Prostate gland (tissue), 2 donors: ENCODE data around the gene ATP6V0A4. TPM values are rescaled to one million over a fixed set of nuclear protein-coding genes. Genes with fewer than 3 reads are reported as not detected.
"Not testable (repeated sequence)": the region's sequence is repeated elsewhere in the genome, so short reads cannot be mapped to it uniquely, and the experiment has no call there.

ENCODE experiments used
- DNase-seq: peaks from one replicate; pipeline ENCODE4 v3.0.0-alpha.2; 2019; ENCODE audit warnings: low spot score
- H3K27ac ChIP-seq, 2 donors: fragments of 200-600 bp; sonication (generic); 2 replicates each; pipeline ENCODE4 v1.5.1; 2017 to 2019
- H3K27me3 ChIP-seq: fragments of 200-600 bp; sonication (generic); replicated peaks from 2 replicates; pipeline ENCODE4 v1.5.1; 2019; ENCODE audit not compliant: insufficient read depth
- H3K36me3 ChIP-seq, 2 donors: fragments of 200-600 bp; sonication (generic); 1 replicate in 1 of 2; 2 replicates in 1 of 2; pipeline versions ENCODE4 v1.5.1 to v1.8.1; 2017 to 2019
- H3K4me1 ChIP-seq: fragments of 200-600 bp; sonication (generic); replicated peaks from 2 replicates; pipeline ENCODE4 v1.5.1; 2019
- H3K4me3 ChIP-seq, 2 donors: fragments of 200-600 bp; sonication (generic); 2 replicates each; pipeline ENCODE4 v1.5.1; 2017 to 2019
- H3K9me3 ChIP-seq: fragments of 200-600 bp; sonication (generic); 2 replicates; pipeline ENCODE4 v1.5.1; 2017
- CTCF ChIP-seq, 4 experiments: fragments of 200-600 bp in 2 of 4; fragments of 450-650 bp in 2 of 4; sonication (generic) in 2 of 4; IDR thresholded peaks; 1 replicate in 3 of 4; 2 replicates in 1 of 4; pipeline ENCODE4 v1.5.1; 2016 to 2019; ENCODE audit warnings: antibody characterized with exemption in 4 of 4, mild to moderate bottlenecking in 2 of 4, moderate library complexity in 2 of 4
- POLR2A ChIP-seq: fragments of 450-650 bp; IDR thresholded peaks from one replicate; pipeline ENCODE4 v1.6.1; 2016; ENCODE audit warnings: antibody characterized with exemption, mild to moderate bottlenecking
- POLR2AphosphoS5 ChIP-seq: sonication (generic); formaldehyde crosslinking; IDR thresholded peaks from one replicate; pipeline ENCODE4 v1.6.1; 2017; ENCODE audit warnings: antibody characterized with exemption
- WGBS: methylation state at CpG from one replicate; pipeline ENCODE4 v1.1.5; 2018; 5-methylcytosine and 5-hydroxymethylcytosine counted together
- intact Hi-C: fragments of 100-400 bp; cut with DNase I; formaldehyde crosslinking; loops from one replicate; pipeline ENCODE4 v1.14.2; 2022
- total RNA-seq, 2 donors: library from RNA; depleted of rRNA; stranded (reverse); fragments of >200 nt; gene quantifications; one replicate each; pipeline ENCODE4 v1.1.0, GENCODE V29; 2016

The ATP6V0A4 gene
- total RNA-seq, 2 donors from 2014 or later, result 0.62 to 1.2 TPM

- no peak for TF ChIP-seq CTCF (IDR thresholded peaks at IDR 0.05)
- no peak for TF ChIP-seq POLR2A
- no peak for TF ChIP-seq POLR2AphosphoS5
- WGBS, result 91% methylated on average over 7 of the region's 7 CpGs
Observed at GRCh38 chr7:138821912-138822311, 23.9 kb upstream of the ATP6V0A4 start.

GRCh38 chr7:138819625-138820024 lies 21.6 kb upstream of the ATP6V0A4 start:
- no peaks in the 10 kb centered on the region for H3K36me3 ChIP-seq
- no peak overlapping the region for H3K27ac ChIP-seq
- no peaks in the 10 kb centered on the region for H3K4me1 ChIP-seq
- no peaks in the 10 kb centered on the region for H3K27me3 ChIP-seq
- DNase-seq, result no peak
- intact Hi-C loops, result no loop called here
- H3K9me3 ChIP-seq, result no peaks in the 10 kb centered on the region
- WGBS, result 78% methylated on average over 3 of the region's 3 CpGs
- no peak overlapping the region for H3K4me3 ChIP-seq
- TF ChIP-seq POLR2AphosphoS5 (no peak), POLR2A (no peak), CTCF (IDR thresholded peaks at IDR 0.05) (no peak)

More at GRCh38 chr7:138821912-138822311, 23.9 kb upstream of the ATP6V0A4 start:
- H3K27ac ChIP-seq, result no peak overlapping the region
- H3K27me3 ChIP-seq, result no peaks in the 10 kb centered on the region
- no peaks in the 10 kb centered on the region for H3K4me1 ChIP-seq
- H3K36me3 ChIP-seq, result no peaks in the 10 kb centered on the region
- DNase-seq, result no peak
- H3K4me3 ChIP-seq, result no peak overlapping the region
- intact Hi-C loops, result no loop called here
- H3K9me3 ChIP-seq, result no peaks in the 10 kb centered on the region

- Histone ChIP-seq H3K9me3 (no peaks in the 10 kb centered on the region), H3K4me1 (no peaks in the 10 kb centered on the region), H3K4me3 (no peak overlapping the region), H3K36me3 (no peaks in the 10 kb centered on the region), H3K27ac (no peak overlapping the region), H3K27me3 (no peaks in the 10 kb centered on the region)
- intact Hi-C loops, result no loop called here
- WGBS, result 86% methylated on average over 1 of the region's 1 CpG
- TF ChIP-seq POLR2A (no peak), CTCF (IDR thresholded peaks at IDR 0.05) (no peak), POLR2AphosphoS5 (no peak)
- DNase-seq, result no peak
Observed at GRCh38 chr7:138816650-138817049, 18.7 kb upstream of the ATP6V0A4 start.

- TF ChIP-seq POLR2A, result no peak
- TF ChIP-seq CTCF (IDR thresholded peaks at IDR 0.05), result no peak
- no peak for TF ChIP-seq POLR2AphosphoS5
- Histone ChIP-seq H3K4me3 (no peak overlapping the region), H3K27me3 (no peaks in the 10 kb centered on the region), H3K4me1 (no peaks in the 10 kb centered on the region), H3K36me3 (no peaks in the 10 kb centered on the region), H3K27ac (no peak overlapping the region), H3K9me3 (no peaks in the 10 kb centered on the region)
- 89% methylated on average over 1 of the region's 1 CpG for WGBS
- intact Hi-C loops, result no loop called here
- no peak for DNase-seq
Observed at GRCh38 chr7:138814816-138815332, 16.9 kb upstream of the ATP6V0A4 start.

- Histone ChIP-seq H3K4me3 (no peak overlapping the region), H3K4me1 (no peaks in the 10 kb centered on the region), H3K9me3 (no peaks in the 10 kb centered on the region), H3K27me3 (no peaks in the 10 kb centered on the region), H3K36me3 (no peaks in the 10 kb centered on the region), H3K27ac (no peak overlapping the region)
- 38% methylated on average over 2 of the region's 2 CpGs for WGBS
- no peak for DNase-seq
- no peak for TF ChIP-seq POLR2A
- TF ChIP-seq POLR2AphosphoS5, result no peak
- no peak for TF ChIP-seq CTCF (IDR thresholded peaks at IDR 0.05)
- intact Hi-C loops, result no loop called here
Observed at GRCh38 chr7:138813945-138814344, 15.9 kb upstream of the ATP6V0A4 start.

GRCh38 chr7:138811327-138811726 lies 13.3 kb upstream of the ATP6V0A4 start:
- H3K4me3 ChIP-seq, H3K27me3 ChIP-seq, H3K36me3 ChIP-seq, H3K9me3 ChIP-seq, intact Hi-C loops, DNase-seq, H3K4me1 ChIP-seq, H3K27ac ChIP-seq: not testable (repeated sequence)
- WGBS, result 94% methylated on average over 2 of the region's 2 CpGs
